NB4 (cell line): ENCODE data around the gene ST6GALNAC1.

Experiments used
- MYC ChIP-seq: IDR thresholded peaks from 2 replicates; pipeline ENCODE4 v1.6.1; 2011; ENCODE audit warnings: low read depth, low read length
- POLR2A ChIP-seq: IDR thresholded peaks from 2 replicates; pipeline ENCODE4 v1.6.1; 2011; ENCODE audit warnings: mild to moderate bottlenecking; ENCODE audit not compliant: insufficient read length; ENCODE audit errors: extremely low read depth
- TF ChIP-seq, protein P1 (sequence below): IDR thresholded peaks from one replicate; pipeline ENCODE4 v1.5.1; 2012; ENCODE audit warnings: low read depth, low read length

DNA sequence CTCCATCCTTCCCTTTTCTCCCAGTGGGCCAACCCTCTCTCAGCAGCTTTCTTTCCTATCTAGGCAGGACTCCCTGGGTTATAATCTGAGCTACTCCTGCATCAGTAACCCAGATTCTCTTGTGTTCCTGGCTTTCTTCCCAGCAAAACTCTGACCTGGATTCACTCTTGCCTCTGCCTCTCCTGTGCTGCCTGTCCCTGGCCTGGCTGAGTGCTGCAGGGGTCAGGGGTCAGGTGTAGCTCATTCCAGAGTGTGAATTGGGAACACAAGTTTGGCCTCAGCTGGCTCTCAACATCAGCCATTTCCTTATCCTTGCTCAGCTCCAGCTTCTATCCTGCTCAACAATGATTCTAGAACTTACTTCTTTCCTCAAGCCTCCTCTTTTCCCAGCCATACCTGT is 55.4 kb downstream of the ST6GALNAC1 start:
- TF ChIP-seq POLR2A (no peak), MYC (no peak)
- TF ChIP-seq, protein P1, sequence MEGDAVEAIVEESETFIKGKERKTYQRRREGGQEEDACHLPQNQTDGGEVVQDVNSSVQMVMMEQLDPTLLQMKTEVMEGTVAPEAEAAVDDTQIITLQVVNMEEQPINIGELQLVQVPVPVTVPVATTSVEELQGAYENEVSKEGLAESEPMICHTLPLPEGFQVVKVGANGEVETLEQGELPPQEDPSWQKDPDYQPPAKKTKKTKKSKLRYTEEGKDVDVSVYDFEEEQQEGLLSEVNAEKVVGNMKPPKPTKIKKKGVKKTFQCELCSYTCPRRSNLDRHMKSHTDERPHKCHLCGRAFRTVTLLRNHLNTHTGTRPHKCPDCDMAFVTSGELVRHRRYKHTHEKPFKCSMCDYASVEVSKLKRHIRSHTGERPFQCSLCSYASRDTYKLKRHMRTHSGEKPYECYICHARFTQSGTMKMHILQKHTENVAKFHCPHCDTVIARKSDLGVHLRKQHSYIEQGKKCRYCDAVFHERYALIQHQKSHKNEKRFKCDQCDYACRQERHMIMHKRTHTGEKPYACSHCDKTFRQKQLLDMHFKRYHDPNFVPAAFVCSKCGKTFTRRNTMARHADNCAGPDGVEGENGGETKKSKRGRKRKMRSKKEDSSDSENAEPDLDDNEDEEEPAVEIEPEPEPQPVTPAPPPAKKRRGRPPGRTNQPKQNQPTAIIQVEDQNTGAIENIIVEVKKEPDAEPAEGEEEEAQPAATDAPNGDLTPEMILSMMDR = no peak
